ENCODE data around the gene EIF4G3.

The EIF4G3 gene

DNA sequence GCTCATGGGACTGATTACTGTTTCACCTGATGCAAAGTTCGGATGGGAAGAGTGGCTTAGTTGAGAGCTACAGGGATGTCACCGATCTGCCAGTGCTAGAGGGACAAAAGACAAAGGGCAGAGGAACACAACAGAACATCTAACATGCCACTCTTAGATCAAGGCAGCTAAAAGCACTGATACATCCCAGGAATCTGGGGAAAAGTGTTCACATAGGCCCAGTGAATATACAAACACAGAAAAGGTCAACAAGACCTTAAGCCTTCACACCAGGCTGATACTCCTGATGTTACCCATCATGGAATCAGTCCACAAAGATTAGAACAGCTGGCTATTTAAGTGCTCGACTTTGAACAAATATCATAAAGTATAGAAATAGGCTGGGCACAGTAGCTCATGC lies 163.2 kb downstream of the EIF4G3 start:
- no peak for DNase-seq (ENCODE audit: low spot score)
- H3K27ac ChIP-seq, result no peak overlapping the region

GRCh38 chr1:21012937-21013336 lies 163.8 kb downstream of the EIF4G3 start:
- no peak overlapping the region for H3K4me3 ChIP-seq
- no peak overlapping the region for H3K27ac ChIP-seq
- no peak for DNase-seq (ENCODE audit: low spot score)
- TF ChIP-seq, protein P1, sequence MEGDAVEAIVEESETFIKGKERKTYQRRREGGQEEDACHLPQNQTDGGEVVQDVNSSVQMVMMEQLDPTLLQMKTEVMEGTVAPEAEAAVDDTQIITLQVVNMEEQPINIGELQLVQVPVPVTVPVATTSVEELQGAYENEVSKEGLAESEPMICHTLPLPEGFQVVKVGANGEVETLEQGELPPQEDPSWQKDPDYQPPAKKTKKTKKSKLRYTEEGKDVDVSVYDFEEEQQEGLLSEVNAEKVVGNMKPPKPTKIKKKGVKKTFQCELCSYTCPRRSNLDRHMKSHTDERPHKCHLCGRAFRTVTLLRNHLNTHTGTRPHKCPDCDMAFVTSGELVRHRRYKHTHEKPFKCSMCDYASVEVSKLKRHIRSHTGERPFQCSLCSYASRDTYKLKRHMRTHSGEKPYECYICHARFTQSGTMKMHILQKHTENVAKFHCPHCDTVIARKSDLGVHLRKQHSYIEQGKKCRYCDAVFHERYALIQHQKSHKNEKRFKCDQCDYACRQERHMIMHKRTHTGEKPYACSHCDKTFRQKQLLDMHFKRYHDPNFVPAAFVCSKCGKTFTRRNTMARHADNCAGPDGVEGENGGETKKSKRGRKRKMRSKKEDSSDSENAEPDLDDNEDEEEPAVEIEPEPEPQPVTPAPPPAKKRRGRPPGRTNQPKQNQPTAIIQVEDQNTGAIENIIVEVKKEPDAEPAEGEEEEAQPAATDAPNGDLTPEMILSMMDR (IDR thresholded peaks at IDR 0.05), result no peak

More for the DNA sequence above, 163.2 kb downstream of the EIF4G3 start:
- TF ChIP-seq, protein P1 (IDR thresholded peaks at IDR 0.05), result no peak
- no peak overlapping the region for H3K4me3 ChIP-seq

- H3K27ac ChIP-seq, result no peak overlapping the region
Observed at GRCh38 chr1:21007876-21008275, 168.8 kb downstream of the EIF4G3 start.

GRCh38 chr1:21005466-21006239 lies 171.0 kb downstream of the EIF4G3 start:
- TF ChIP-seq, protein P1 (IDR thresholded peaks at IDR 0.05), result no peak
- H3K4me3 ChIP-seq, result no peak overlapping the region
- no peak for DNase-seq (ENCODE audit: low spot score)
- no peak overlapping the region for H3K27ac ChIP-seq

More at GRCh38 chr1:21007876-21008275, 168.8 kb downstream of the EIF4G3 start:
- H3K4me3 ChIP-seq, result no peak overlapping the region
- TF ChIP-seq, protein P1 (IDR thresholded peaks at IDR 0.05), result no peak
- no peak for DNase-seq (ENCODE audit: low spot score)

DNA sequence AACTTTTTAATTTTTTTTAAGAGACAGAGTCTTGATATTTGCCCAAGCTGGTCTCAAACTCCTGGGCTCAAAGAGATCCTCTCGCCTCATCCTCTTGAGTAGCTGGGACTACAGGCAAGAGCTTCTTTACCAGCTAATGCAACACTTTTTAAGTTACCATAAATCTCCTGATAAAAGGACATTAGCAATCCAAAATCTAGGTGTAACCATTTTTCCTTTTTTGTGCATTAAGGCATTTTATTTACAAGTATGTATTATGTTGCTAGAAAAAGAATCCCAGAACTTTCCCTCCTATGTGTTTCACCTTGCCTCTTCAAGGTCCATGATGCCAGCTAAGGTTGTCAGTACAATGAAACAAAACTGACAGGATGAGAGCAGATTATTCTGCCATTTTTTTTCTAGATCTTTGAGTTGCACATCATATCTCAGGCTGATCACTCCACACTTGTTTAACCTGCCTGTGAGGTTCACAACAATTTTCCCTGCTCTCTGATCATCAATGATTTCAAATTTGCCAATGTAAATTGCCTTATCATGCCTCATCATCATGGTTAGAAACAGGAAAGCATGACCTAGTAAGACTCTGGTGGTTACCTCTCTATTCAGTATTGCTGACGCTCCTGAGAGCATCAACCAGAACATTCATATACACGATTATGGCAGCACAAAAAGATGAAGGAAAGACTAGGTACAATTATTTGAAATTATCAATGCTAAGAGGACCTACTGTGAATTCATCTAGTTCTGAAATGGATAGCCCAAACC lies 173.2 kb downstream of the EIF4G3 start:
- no peak overlapping the region for H3K27ac ChIP-seq
- no peak for DNase-seq (ENCODE audit: low spot score)
- no peak overlapping the region for H3K4me3 ChIP-seq
- TF ChIP-seq, protein P1 (IDR thresholded peaks at IDR 0.05), result no peak

GRCh38 chr1:21001042-21001441 lies 175.7 kb downstream of the EIF4G3 start:
- DNase-seq (ENCODE audit: low spot score), result no peak
- Histone ChIP-seq H3K27ac (no peak overlapping the region), H3K4me3 (no peak overlapping the region)
- TF ChIP-seq, protein P1 (IDR thresholded peaks at IDR 0.05), result no peak
